HG03457 (cell line): ENCODE data around the gene KRTAP24-1.

Source experiments
- ATAC-seq: cut with Tn5 transposase; IDR thresholded peaks from one replicate; pipeline ENCODE4 v1.9.1; 2021; ENCODE audit warnings: moderate number of reproducible peaks; ENCODE audit not compliant: unreplicated experiment

The KRTAP24-1 gene

GRCh38 chr21:30234643-30235042, 48.1 kb downstream of the KRTAP24-1 start:
- no peak for ATAC-seq

GRCh38 chr21:30234050-30234449, 48.7 kb downstream of the KRTAP24-1 start:
- no peak for ATAC-seq

GRCh38 chr21:30233228-30234020, 49.3 kb downstream of the KRTAP24-1 start:
- ATAC-seq: no peak

GRCh38 chr21:30232011-30232410, 50.7 kb downstream of the KRTAP24-1 start:
- ATAC-seq: no peak
